Gastroesophageal sphincter (tissue), 3 donors: ENCODE data around the gene SLC25A25.

Experiments used
- CTCF ChIP-seq, 4 experiments: fragments of 200-600 bp in 2 of 4; fragments of 450-650 bp in 2 of 4; sonication (generic) in 1 of 4; IDR thresholded peaks; one replicate each; pipeline ENCODE4 v1.5.1; 2017 to 2019; ENCODE audit warnings: antibody characterized with exemption in 4 of 4, mild to moderate bottlenecking in 2 of 4, moderate library complexity in 2 of 4
- EP300 ChIP-seq: sonication (generic); formaldehyde crosslinking; IDR thresholded peaks from one replicate; pipeline ENCODE4 v1.6.1; 2017; ENCODE audit warnings: antibody characterized with exemption, mild to moderate bottlenecking
- POLR2A ChIP-seq, 2 donors: fragments of 450-650 bp; IDR thresholded peaks; one replicate each; pipeline ENCODE4 v1.6.1; 2017; ENCODE audit warnings: antibody characterized with exemption in 2 of 2, mild to moderate bottlenecking in 2 of 2, moderate library complexity in 1 of 2
- POLR2AphosphoS5 ChIP-seq: sonication (generic); formaldehyde crosslinking; IDR thresholded peaks from one replicate; pipeline ENCODE4 v1.6.1; 2017; ENCODE audit warnings: antibody characterized with exemption

GRCh38 chr9:128121466-128121810, 53.4 kb downstream of the SLC25A25 start:
- no peak for TF ChIP-seq CTCF (IDR thresholded peaks at IDR 0.05)
- no peak for TF ChIP-seq POLR2A (IDR thresholded peaks at IDR 0.05)
- no peak for TF ChIP-seq POLR2AphosphoS5
- no peak for TF ChIP-seq EP300
